HG03460 (cell line): ENCODE results near the gene GIPC2.

Experiments used
- ATAC-seq: cut with Tn5 transposase; IDR thresholded peaks from one replicate; pipeline ENCODE4 v1.9.1; 2021; ENCODE audit not compliant: unreplicated experiment

Gene GIPC2

DNA sequence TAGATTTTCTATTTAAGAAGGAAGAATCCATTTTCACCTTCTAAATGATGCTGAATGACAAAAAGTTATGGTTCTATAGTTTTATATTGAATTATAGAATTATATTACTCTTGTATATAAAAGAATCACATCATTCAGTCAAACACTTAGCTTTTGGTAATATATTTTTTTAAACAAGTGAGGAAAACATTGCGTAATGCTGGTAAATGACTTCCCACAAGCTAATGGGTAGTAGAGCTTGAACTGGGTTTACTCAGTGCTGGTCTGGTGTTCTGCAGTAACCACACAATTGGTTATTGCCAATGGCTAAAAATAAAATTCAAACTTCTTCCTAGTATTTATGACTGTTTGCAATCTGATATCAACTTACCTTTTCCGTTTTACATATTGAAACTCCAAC lies 10.6 kb upstream of the GIPC2 start:
- no peak for ATAC-seq

DNA sequence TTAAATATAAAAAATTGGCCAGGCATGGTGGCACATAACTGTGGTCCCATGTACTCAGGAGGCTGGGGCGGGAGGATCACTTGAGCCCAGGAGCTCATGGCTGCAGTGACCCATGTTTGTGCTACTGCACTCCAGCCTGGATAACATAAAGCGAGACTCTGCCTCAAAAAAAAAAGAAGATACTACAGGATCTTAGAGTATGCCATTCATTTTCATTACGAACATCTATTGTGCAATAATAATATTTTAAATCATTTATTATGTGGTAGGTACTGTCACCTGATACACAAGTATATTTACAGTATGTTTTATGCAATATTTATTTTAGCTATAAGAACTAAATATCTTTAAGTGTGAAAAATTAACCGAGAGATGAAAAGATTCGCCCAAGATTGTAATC lies 9.3 kb upstream of the GIPC2 start:
- ATAC-seq, result no peak

DNA sequence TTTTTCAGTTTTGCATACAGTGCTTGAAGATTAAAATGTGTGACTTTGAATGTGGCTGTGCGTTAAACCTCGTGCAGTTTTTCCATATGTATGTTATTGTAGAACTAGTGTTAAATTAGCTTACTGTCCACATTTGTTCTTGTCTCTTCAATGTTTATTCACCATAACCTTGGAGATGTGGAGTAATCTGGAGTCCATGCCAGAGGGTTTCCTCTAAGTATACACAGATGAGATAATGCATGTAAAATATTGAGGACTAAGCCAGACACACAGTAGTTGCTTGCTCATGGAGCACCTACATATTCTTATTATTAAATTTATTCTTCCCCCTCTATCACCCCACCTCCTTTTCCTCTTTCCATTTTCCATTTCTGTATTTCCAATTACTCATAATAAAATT lies 7.7 kb upstream of the GIPC2 start:
- no peak for ATAC-seq

DNA sequence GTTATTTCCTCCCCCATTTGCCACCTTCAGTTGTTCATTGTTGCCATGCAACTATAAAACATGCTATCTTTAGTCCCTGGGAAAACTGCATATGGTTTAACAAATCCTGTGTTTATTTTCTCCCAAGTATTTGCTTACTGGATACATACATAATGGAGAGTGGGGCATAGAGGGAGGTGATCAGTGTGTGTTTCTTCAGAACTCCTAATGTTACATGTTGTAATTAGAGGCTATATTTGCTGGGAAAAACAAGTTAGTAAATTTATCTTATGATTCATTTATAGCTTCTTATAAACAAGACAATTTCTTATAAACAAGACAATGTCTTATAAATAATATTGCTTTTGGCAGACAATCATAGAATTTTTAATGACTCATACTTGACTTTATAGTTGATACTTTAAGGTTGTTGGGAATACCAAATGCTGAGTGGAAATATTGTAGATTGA lies 7.3 kb upstream of the GIPC2 start:
- ATAC-seq, result no peak

DNA sequence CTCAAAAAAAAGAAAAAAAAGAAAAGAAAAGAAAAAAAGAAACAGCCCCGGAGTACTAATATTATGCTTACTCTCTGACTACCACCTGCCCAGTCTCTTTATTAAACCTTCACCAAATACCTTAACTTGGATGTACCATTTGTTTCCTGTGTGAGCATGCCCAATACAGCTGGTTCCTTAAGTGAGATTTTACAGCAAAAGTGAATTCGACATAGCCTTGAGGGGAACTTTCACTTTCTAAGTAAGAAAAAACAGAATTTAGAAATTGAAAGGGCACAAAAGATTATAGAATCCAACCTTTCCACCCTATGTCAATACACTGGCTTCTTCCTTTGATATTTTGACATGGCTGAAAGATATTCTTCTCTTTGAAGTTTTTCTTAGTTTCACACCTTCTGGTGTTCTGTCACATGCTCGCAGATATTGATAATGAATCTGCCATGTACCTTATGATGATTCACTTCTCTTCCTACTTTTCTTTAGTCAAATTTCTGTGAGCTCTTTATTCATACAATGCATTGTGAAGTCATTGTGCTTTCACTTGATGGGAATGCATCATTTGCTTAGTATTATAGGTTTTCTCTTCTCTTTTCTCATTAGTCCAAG lies 5.2 kb upstream of the GIPC2 start:
- no peak for ATAC-seq

DNA sequence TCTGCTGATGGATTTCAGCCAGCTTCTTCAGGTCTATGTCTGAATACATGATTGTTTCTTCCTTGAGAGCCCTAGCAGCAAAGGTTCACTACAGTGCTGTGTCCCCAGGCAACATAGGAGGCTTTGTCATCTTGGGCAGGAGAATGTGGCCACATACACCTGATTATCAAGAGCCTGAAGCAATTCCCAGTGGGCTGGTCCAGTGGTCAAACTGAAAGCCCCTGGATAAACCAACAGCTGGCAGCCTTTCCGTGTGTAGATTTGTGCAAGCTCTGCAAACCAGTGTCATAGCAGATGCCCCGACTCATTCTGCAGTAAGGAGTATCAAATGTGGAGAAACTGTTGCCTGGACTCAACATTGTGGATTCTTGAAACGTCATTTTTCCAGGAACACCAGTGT lies 2.3 kb upstream of the GIPC2 start:
- no peak for ATAC-seq

DNA sequence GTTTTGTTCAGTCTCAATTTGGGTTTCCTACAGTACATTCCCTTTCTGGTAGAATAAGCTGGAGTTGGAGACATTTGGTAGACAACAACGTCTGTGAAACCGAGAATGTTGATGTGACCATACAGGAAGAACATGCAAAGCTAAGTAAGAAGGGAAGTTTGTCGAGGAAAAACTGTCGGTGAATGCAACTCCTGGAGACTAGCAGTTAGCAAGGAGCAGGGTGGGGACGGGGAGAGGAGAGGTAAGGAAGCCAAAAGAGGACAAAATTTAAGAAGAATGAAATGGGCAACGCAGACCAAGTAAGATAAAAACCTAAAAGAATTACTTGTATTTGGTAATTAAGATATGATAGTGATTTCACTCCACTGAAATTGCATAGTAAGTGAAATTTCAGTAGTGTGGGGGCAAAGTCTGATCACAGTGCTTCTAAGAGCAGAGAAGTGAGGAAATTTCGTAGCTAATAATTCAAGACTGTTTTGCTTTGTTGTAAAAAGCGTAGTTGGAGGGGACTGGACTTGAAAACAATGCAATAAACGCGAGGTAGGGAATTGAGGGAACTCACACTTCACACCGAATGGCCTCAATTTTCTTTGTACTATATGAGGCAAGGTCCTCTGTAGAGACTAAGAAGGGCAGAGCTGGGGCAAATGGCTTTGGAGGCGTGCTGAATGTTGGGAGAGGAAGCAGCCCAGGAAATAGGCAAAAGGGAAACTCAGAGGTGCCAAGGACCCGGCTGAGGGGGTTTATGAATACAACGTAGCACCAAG lies 787 bp upstream of the GIPC2 start:
- ATAC-seq, result no peak

DNA sequence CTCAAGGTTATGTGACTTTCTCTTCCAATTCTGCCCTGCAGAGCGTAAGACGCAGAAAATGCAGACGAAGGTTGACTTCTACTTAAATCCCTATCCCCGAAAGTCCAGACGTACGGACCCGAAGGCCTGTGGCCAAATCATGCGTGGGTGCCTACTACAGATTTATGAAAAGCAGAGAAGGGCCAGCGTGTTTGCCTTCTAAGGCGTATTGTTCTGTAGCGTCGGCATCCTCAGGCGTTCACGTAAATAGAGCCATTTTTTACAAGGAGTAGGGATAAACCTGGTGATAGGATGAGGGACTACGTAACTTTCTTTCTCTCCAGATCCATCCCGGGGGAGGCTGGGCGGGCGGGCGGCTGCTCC lies 222 bp upstream of the GIPC2 start:
- no peak for ATAC-seq

DNA sequence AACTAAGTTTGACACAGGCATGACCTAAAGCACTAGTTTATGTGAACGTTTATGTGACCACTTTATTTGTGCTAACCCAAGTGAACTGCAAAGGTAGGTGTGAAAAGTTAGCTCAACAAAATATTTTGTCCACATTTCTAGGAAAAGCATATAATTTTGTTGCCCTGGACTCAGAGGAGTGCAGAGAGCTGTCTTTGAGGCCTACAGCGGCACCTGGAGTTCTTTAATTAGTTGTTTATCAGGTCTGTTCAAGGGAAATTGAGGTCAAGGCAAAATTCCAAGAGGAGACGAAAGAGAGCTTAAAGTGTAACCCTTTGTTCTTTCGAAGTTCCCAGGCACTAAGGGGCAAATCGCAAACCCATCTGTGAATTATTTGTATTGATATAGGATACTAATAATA lies 1.3 kb downstream of the GIPC2 start:
- ATAC-seq, result no peak

DNA sequence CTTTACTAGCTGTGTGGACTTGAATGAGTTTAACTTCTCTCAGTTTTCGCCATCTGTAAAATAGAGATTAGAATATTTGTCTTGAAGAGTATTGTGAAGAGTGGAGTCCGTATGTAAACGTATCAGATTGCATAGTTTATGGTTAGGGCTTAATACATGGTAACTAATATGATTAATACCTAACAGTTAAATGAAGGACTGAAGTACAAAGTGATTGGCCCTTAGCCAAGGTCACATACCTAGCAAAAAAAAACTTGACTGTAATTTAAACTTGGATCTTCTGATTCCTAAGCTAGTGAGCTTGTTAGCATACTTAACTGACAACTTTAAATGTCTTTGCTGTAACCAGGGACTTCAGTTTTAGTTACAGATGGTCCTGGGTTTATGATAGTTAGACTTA lies 1.9 kb downstream of the GIPC2 start:
- no peak for ATAC-seq

DNA sequence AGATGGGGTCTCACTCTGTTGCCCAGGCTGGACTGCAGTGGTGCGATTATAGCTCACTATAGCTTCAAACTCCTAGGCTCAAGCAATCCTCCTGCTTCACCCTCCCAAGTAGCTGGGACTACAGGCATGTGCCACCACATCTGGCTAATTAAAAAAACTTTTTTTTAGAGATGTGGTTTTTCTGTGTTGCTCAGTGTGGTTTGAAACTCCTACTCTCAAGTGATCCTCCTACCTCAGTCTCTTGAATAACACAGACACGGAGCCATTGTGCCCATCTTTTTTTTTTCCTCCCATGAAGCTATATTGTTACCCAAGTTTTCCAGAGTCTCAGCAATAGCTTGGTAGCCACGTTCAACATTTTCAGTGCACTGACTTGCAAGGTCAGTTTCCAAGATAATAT lies 2.7 kb downstream of the GIPC2 start:
- ATAC-seq, result no peak

DNA sequence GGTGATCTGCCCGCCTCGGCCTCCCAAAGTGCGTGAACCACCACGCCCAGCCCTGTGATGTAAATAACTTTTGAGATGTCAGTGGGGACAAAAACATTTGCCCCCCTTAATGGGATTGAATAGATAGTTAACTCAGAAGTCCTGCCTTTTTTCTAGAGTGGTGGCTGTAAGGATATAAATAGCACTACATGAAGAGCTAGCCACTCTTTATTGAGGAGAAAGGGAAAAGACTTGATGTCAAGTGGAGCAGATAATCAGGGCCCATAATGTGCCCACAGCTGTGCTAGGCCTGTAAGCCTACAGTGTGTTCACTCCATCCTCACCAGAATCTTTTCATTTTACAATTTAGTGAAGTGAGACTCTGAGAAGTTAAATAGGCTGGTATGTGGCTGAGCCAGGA lies 3.6 kb downstream of the GIPC2 start:
- no peak for ATAC-seq

DNA sequence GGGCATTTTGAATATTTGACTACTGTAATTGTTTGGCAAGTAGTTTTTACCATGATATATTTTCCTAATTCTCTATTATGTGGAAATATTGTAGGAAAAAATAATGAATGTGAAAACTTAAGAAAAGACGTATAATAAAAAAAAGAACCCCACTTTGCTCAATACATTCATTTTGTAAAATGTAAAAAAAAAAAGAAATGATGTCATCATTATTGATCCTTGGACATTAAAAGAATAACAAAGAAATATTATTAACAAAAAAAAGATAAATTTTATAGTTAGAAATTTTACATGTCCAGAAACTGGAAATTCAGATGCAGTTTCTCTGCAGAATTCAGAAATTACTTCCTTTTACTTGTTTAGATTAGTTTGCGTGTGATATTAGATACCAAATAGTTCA lies 5.2 kb downstream of the GIPC2 start:
- no peak for ATAC-seq

DNA sequence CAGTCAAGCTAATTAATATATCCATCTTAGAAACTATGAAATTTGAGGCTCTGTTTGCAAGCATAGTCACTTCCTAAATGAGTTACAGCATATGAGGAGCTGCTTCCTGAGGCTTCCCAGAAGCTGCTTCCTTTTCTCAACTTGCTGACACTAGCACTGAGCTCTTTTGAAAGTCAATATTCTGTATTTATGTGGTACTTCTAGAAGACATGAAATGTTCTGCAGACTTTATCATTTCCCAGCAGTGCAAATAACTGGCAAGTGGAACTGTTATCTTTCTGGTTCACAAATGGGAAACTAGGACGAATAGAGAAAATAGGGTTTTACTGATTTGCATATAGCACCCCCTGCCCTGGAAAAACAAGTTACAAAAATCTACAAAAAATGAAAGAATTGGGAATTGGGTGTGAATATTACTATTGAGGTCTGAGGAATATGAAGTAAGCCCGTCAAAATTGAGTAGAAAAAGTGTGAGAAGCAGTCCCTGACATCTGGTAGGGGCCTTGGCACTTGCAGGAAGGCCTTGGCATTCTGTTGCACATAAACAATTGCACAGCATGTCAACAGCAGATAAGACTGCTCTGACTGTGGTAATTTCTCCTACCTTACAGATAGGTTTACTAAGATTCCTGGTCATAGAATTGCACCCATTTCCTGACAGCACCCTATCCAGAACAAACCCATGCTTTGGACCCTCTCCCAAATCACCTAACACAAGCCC lies 7.1 kb downstream of the GIPC2 start:
- ATAC-seq, result no peak

DNA sequence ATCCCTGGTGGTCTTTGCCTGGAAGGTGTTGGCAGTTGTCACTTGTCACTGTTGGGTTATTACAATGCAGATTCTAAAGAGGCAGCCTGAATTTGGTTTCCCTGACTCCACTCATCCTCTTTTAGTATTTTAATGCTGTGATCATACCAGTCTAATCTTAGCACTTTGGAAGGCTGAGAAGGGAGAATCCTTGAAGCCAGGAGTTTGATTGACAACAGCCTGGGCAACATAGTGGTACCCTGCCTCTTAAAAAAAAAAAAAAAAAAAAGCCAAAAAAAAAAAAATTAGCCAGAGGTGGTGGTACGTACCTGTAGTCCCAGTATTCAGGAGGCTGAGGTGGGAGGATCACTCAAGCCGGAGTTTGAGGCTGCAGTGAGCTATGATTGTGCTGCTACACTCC lies 7.7 kb downstream of the GIPC2 start:
- no peak for ATAC-seq

DNA sequence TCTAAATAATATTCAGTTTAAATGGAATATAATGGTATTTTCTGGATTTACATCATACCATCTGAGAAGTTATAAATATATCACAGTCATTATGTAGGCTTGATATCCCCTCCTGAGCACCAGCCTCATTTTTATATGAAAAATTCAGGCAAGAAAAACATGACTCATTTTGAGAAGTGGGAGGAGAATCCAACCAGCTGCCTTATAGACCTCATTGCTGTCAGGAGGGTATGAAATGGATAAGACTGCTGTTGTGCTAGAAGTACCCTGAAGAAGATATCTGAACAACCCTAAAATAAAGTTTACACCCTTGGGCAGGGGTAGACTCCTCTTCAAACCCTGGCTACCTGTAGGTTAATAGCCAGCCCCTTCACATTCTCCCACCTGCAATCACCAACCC lies 8.8 kb downstream of the GIPC2 start:
- ATAC-seq, result no peak

DNA sequence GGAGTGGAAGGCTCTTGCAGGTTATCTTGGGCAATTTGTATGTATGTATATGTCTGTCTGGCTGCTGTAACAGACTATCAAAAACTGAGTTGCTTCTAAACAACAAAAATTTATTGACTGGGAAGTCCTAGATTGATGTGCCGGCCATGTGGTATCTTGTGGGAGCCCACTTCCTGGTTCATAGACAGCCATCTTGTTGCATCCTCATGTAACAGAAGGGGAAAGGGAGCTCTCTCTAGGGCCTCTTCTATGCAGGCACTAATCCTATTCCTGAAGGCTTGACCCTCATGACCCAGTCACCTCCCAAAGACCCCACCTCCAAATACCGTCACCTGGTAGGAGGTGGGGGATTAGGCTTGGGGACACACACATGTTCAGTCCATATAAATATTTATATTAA lies 9.2 kb downstream of the GIPC2 start:
- no peak for ATAC-seq

DNA sequence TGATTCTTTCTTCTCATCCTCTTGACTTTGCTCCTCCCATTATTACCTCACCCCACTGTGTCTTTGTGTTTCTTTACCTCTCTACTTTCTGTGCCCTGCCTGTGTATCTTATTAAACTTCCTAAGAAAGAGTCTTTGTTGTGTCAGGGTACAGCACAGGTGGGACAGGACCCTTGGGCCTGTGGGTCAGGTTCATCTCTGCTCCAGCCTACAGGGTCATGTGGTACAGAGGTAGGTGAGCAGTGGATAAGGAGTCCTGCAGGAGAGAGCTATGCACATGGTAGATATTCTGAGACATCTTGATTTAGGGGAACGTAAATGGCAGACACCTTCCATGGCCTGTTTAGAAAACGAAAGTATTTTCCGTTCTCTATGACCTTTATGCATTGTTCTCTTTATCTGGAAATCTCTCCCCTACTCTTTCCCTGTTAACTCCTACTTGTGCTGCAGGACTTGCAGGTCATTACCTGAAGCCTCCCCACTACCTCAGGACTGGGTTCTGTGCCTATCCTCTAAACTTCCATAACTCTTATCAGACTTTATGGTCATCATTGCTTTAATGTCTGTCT lies 9.9 kb downstream of the GIPC2 start:
- ATAC-seq, result no peak

DNA sequence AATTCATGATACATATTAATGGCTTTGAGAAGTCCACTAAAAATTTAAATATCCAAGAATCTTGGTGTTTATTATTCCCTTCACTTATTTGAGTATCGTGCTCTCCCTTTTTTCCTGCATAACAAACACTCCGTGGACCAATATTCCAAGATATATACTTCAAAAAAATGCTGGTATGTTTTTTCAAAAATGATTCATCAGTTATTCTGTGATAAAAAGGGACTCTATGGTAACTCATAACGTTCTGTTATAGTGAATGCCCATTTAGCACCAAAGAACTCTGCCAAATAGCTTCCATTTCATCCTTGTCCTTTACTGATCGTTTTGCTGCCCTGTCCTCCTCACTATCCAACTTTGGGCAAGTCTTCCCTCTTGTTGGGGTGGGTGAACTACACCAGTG lies 12.9 kb downstream of the GIPC2 start:
- ATAC-seq, result no peak

DNA sequence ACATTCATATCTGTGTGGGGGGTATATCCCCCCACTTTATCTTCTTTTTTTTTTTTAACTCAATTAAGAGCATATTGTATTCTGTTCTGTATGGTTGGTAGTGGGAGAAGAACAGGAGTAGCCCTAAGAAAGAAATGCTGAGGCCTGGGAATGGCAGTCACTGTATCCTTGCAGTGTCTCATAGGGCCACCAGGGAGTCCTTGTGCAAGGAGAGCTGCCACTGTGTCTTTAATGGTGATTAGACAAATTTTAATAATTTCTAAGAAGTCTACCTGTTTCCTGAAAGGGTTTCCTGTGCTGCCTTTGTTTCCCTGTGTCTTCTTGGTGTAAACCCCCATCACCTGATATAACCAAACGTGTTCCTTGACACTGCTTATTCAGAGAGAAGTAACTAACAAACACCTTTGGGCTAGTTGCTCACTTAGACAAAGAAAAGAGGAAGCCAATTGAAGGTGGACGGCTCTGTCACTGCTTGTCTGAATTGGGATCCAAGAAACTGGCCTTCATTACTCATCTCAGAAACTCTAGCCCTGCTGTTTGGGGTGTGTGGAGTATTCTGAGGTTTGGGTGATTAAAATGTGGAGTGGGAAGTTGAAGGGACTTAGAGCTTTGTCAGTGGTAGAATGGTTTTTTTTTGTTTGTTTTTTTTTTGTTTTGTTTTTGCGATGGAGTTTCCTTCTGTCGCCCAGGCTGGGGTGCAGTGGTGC lies 15.2 kb downstream of the GIPC2 start:
- peak; percentile 56 for ATAC-seq

DNA sequence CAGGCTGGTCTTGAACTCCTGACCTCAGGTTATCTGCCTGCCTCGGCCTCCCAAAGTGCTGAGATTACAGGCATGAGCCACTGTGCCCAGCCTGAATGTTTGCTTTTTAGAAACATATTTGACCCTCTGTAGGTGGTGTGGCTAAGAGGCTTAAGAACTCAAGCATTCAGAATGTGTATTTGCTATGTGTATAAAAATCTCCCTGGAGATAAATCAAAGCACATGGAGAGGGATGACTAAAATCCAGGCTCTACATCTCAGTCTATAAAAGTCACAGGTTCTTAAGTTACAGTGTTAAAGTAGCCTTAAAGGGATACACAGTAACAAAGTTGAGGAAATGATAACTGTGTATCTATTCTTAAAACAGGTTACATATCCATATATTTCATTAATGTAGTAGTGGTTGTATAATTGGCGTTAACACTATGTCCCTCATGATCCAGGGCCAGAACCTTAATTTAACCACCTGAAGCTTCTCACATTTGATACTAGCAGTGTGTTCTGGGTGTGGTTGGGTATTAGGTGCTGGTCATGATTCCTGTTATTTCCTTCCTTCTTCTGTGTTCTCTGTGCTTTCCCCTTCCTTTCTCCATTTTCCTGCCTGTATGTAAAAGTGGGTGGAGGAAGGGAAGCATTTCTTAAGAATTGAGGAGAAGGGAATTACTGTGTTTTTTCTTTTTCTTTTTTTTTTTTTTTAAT lies 16.2 kb downstream of the GIPC2 start:
- no peak for ATAC-seq
